Stimulated activated CD8-positive, alpha-beta memory T cell treated with anti-CD3 and anti-CD28 coated beads, Interleukin-15, amount 100 ng/mL, for 4 hours (primary cell): Measurements from ENCODE around the gene RFX3.
"Not testable (repeated sequence)": the region's sequence is repeated elsewhere in the genome, so short reads cannot be mapped to it uniquely, and the experiment has no call there.

Experiments
- DNase-seq, 2 donors: peaks; one replicate each; pipeline ENCODE4 v3.0.0-alpha.2; 2020; ENCODE audit warnings: low read depth in 2 of 2

Gene RFX3

GRCh38 chr9:3359048-3359692 is 166.6 kb downstream of the RFX3 start:
- DNase-seq = no peak

- DNase-seq = no peak
Observed at GRCh38 chr9:3348169-3348568, 177.6 kb downstream of the RFX3 start.

- DNase-seq = no peak
Observed at GRCh38 chr9:3346549-3346948, 179.3 kb downstream of the RFX3 start.

- no peak for DNase-seq
Observed at GRCh38 chr9:3343671-3344070, 182.1 kb downstream of the RFX3 start.

- DNase-seq = no peak
Observed at GRCh38 chr9:3342159-3342777, 183.5 kb downstream of the RFX3 start.

- DNase-seq = no peak
Observed at GRCh38 chr9:3337515-3338225, 188.1 kb downstream of the RFX3 start.

GRCh38 chr9:3336951-3337350 is 188.8 kb downstream of the RFX3 start:
- DNase-seq = no peak

GRCh38 chr9:3332802-3333201 is 193.0 kb downstream of the RFX3 start:
- DNase-seq = no peak

- DNase-seq = no peak
Observed at GRCh38 chr9:3331801-3332200, 194.0 kb downstream of the RFX3 start.

GRCh38 chr9:3330792-3331420 is 194.9 kb downstream of the RFX3 start:
- DNase-seq = no peak

- no peak for DNase-seq
Observed at GRCh38 chr9:3329361-3329760, 196.4 kb downstream of the RFX3 start.

GRCh38 chr9:3323714-3324113 is 202.1 kb downstream of the RFX3 start:
- no peak for DNase-seq

GRCh38 chr9:3321186-3321585 is 204.6 kb downstream of the RFX3 start:
- no peak for DNase-seq

GRCh38 chr9:3312595-3312994 is 213.2 kb downstream of the RFX3 start:
- not testable (repeated sequence) for DNase-seq

GRCh38 chr9:3308609-3309008 is 217.2 kb downstream of the RFX3 start:
- no peak for DNase-seq

GRCh38 chr9:3304388-3304787 is 221.4 kb downstream of the RFX3 start:
- DNase-seq = not testable (repeated sequence)

GRCh38 chr9:3299872-3300271 is 225.9 kb downstream of the RFX3 start:
- DNase-seq = no peak

- no peak for DNase-seq
Observed at GRCh38 chr9:3296536-3296935, 229.3 kb downstream of the RFX3 start.

- no peak for DNase-seq
Observed at GRCh38 chr9:3292311-3292710, 233.5 kb downstream of the RFX3 start.

- no peak for DNase-seq
Observed at GRCh38 chr9:3290231-3290840, 235.5 kb downstream of the RFX3 start.

- DNase-seq = no peak
Observed at GRCh38 chr9:3288686-3289085, 237.1 kb downstream of the RFX3 start.
